ENCODE data around the gene IFFO2.

DNA sequence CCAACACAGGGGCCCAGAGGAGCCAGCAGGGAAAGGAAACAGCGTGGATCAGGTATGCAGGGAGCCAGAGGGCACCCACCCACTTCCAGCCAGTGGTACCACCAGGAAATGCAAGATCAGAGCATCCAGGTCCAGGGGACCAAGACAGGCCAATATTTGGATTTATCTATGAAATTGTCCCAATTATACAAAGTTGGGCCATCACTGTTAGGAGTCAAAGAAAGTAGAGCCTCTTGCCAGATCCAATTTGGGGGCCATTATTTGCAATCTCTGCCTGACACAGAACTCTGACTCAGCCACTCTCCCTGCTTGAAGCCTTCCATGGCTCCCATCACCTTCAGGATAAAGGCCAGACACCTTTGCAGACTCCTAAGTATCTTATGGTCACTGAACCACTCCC lies 75.9 kb downstream of the IFFO2 start:
- TF ChIP-seq POLR2AphosphoS5 (IDR thresholded peaks at IDR 0.05) (no peak), POLR2A (IDR thresholded peaks at IDR 0.05) (no peak)
- TF ChIP-seq, protein P1, sequence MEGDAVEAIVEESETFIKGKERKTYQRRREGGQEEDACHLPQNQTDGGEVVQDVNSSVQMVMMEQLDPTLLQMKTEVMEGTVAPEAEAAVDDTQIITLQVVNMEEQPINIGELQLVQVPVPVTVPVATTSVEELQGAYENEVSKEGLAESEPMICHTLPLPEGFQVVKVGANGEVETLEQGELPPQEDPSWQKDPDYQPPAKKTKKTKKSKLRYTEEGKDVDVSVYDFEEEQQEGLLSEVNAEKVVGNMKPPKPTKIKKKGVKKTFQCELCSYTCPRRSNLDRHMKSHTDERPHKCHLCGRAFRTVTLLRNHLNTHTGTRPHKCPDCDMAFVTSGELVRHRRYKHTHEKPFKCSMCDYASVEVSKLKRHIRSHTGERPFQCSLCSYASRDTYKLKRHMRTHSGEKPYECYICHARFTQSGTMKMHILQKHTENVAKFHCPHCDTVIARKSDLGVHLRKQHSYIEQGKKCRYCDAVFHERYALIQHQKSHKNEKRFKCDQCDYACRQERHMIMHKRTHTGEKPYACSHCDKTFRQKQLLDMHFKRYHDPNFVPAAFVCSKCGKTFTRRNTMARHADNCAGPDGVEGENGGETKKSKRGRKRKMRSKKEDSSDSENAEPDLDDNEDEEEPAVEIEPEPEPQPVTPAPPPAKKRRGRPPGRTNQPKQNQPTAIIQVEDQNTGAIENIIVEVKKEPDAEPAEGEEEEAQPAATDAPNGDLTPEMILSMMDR (IDR thresholded peaks at IDR 0.05) = no peak
